Left colon (tissue), 2 donors: Measurements from ENCODE around the gene CHMP6. TPM values are rescaled to one million over a fixed set of nuclear protein-coding genes. Genes with fewer than 3 reads are reported as not detected.
A peak's percentile ranks its signal among the peaks of the same experiment; 100 is the strongest.

Experiments used
- ATAC-seq: fragments of 200-7000 bp; cut with Tn5 transposase; one replicate; pipeline ENCODE4 v1.9.1; 2020; ENCODE audit warnings: mild to moderate bottlenecking, moderate library complexity
- DNase-seq, 2 donors: peaks; one replicate each; pipeline ENCODE4 v3.0.0-alpha.2; 2020
- intact Hi-C, 2 donors: fragments of 100-400 bp; cut with DNase I in 1 of 2; cut with micrococcal nuclease in 1 of 2; formaldehyde crosslinking; loops; one replicate each; pipeline versions ENCODE4 v1.11.2 to v1.14.0; 2022; cut with DNase I, micrococcal nuclease
- total RNA-seq, 2 donors: library from RNA; stranded (reverse); fragmentation: NEBNext Ultra II Directional; extraction: Animal tissue kit (Norgen Biotek cat#: 25700); gene quantifications; one replicate each; pipeline ENCODE4 v1.2.1, GENCODE V29; 2021
- donor health status: DM: no; HTN: no; CAD: no.
- donor health status: DM: yes; HTN: yes; CAD: no.

Gene CHMP6
- total RNA-seq, 2 donors from 2014 or later = 37.2 to 39.5 TPM

GRCh38 chr17:81044764-81045589, 53.3 kb downstream of the CHMP6 start:
- ATAC-seq (peak; percentile 73), DNase-seq (peak; percentile 80 to 86)
- intact Hi-C loops = no loop called here

- DNase-seq (no peak), ATAC-seq (no peak)
- intact Hi-C loops = no loop called here
Observed at GRCh38 chr17:81045590-81046095, 54.0 kb downstream of the CHMP6 start.

GRCh38 chr17:81046132-81046769, 54.6 kb downstream of the CHMP6 start:
- intact Hi-C loops = no loop called here
- no peak for DNase-seq
- ATAC-seq = no peak

GRCh38 chr17:81046770-81047359, 55.2 kb downstream of the CHMP6 start:
- no peak for DNase-seq
- ATAC-seq = no peak
- intact Hi-C loops = no loop called here

GRCh38 chr17:81048827-81049371, 57.3 kb downstream of the CHMP6 start:
- intact Hi-C loops = no loop called here
- no peak for DNase-seq
- no peak for ATAC-seq

- intact Hi-C loops = no loop called here
- ATAC-seq (no peak), DNase-seq (no peak)
Observed at GRCh38 chr17:81049372-81049911, 57.8 kb downstream of the CHMP6 start.

Other genes starting within 250 kb of the CHMP6 start
- gene BAIAP2, start 43.3 kb downstream of the CHMP6 start, total RNA-seq = 10 to 100 TPM; 20.8 to 22.7 TPM
- not detected for gene PVALEF, start 173.7 kb downstream of the CHMP6 start, total RNA-seq
- 10 to 100 TPM in 1 of 2 donors, 1 to 10 TPM in 1; 3.4 to 37.0 TPM for gene AATK, start 174.4 kb downstream of the CHMP6 start, total RNA-seq
- gene CEP131, start 231.1 kb downstream of the CHMP6 start, total RNA-seq = 1 to 10 TPM; 4.7 to 9.5 TPM
- 10 to 100 TPM; 34.3 to 34.6 TPM for gene TEPSIN, start 247.2 kb downstream of the CHMP6 start, total RNA-seq
- 10 to 100 TPM; 23.2 to 29.9 TPM for gene NDUFAF8, start 247.5 kb downstream of the CHMP6 start, total RNA-seq